Kidney (tissue), 14 donors: ENCODE measurements around the gene DUSP2. TPM values are rescaled to one million over a fixed set of nuclear protein-coding genes. Genes with fewer than 3 reads are reported as not detected.
A peak's percentile ranks its signal among the peaks of the same experiment; 100 is the strongest.

ENCODE experiments used
- DNase-seq, 5 donors: peaks; one replicate each; pipeline ENCODE4 v3.0.0-alpha.2; 2013 to 2020
- FAIRE-seq: peaks from 2 replicates; lab custom pipeline; 2012; peaks lifted over from hg19 to GRCh38; lab: Jason Lieb, UNC
- H3K27ac ChIP-seq, 2 donors: one replicate each; pipeline ENCODE4 v1.7.0; 2013; ENCODE audit warnings: low read depth in 2 of 2, low read length in 2 of 2, inconsistent platforms in 1 of 2
- H3K27me3 ChIP-seq: one replicate; pipeline ENCODE4 v1.7.1; 2013; ENCODE audit warnings: low read length, inconsistent platforms; ENCODE audit not compliant: control insufficient read depth, insufficient read depth
- H3K36me3 ChIP-seq, 3 donors: one replicate each; pipeline versions ENCODE4 v1.7.0 to v1.7.1; 2013; ENCODE audit warnings: low read length in 3 of 3, control low read depth in 1 of 3, inconsistent platforms in 1 of 3; ENCODE audit not compliant: insufficient read depth in 3 of 3, control insufficient read depth in 2 of 3
- H3K4me1 ChIP-seq, 3 donors: one replicate each; pipeline versions ENCODE4 v1.7.0 to v1.7.1; 2013; ENCODE audit warnings: low read length in 3 of 3, inconsistent platforms in 1 of 3, low read depth in 1 of 3; ENCODE audit not compliant: control insufficient read depth in 2 of 3, insufficient read depth in 2 of 3
- H3K4me3 ChIP-seq, 3 donors: one replicate each; pipeline versions ENCODE4 v1.7.0 to v1.8.1; 2013; ENCODE audit warnings: low read length in 3 of 3, control low read depth in 1 of 3, inconsistent platforms in 1 of 3
- H3K9ac ChIP-seq, 3 donors: one replicate each; pipeline versions ENCODE4 v1.7.0 to v1.7.1; 2013; ENCODE audit warnings: low read length in 3 of 3, control low read depth in 1 of 3, inconsistent platforms in 1 of 3
- H3K9me3 ChIP-seq, 3 donors: one replicate each; pipeline versions ENCODE4 v1.7.0 to v1.7.1; 2013; ENCODE audit warnings: low read length in 3 of 3, control low read depth in 1 of 3, inconsistent platforms in 1 of 3; ENCODE audit not compliant: control insufficient read depth in 2 of 3, insufficient read depth in 1 of 3
- CTCF ChIP-seq: IDR thresholded peaks from 3 replicates; pipeline ENCODE4 v1.5.1; 2012; ENCODE audit warnings: mild to moderate bottlenecking, moderate library complexity, borderline replicate concordance; ENCODE audit not compliant: insufficient read depth; ENCODE audit errors: extremely low read depth
- intact Hi-C: fragments of 100-400 bp; cut with DNase I; formaldehyde crosslinking; loops from one replicate; pipeline ENCODE4 v1.11.1; 2022
- polyA plus RNA-seq: library from polyadenylated mRNA; stranded (reverse); fragments of 350-450 nt; fragmentation: Illumina TruSeq; extraction: RNeasy Lipid Tissue Mini Kit (QIAGEN cat#74804); gene quantifications from one replicate; pipeline ENCODE4 v1.2.3, GENCODE V29; 2014; ENCODE audit warnings: low read depth, low replicate concordance; ENCODE audit not compliant: insufficient read depth
- total RNA-seq: library from RNA; stranded (reverse); fragmentation: NEBNext Ultra II Directional; extraction: Animal tissue kit (Norgen Biotek cat#: 25700); gene quantifications from one replicate; pipeline ENCODE4 v1.2.1, GENCODE V29; 2021
- donor health status: control.
- donor health status: control.
- donor health status: control.
- donor health status: control.
- donor health status: control.
- donor health status: DM: yes; HTN: yes; CAD: no.
- donor health status: Normal renal cell carcinoma (clear cell type).

Gene DUSP2
- total and polyA plus RNA-seq, 2 donors from 2014 or later = 5.6 to 11.8 TPM

DNA sequence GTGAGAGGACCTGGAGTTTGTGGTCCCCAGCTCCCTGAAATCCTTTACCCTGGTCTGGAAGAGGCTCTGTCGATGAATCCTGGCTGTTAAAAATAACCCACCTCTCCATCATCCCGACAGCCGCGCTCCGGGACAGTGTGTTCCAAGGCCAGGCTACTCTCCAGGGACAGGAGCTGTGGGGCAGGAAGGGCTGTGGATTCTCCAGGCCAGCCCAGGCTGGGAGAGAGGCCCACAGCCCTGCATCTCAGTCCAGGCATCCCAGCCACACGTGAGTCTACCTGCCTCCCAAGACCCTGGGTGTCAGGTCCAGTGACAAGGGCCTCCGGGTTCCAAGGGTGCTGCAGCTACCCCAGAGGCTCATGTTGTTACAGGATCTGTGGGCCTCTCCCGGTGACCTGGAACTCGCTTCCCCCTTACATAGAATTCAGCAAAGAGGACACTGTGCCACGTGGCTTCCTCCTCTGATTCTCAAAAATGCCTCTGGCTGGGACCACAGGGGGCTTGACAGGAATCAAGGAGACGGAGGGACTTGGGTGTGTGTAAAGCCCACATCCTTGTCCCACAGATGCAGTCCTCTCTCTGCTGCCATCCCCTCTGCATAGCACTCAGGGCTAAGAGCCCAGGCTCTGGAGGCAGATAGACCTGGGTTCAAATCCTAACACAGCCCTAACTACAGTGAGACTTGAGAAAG, 46.2 kb downstream of the DUSP2 start:
- H3K9ac ChIP-seq = no peak overlapping the region
- TF ChIP-seq CTCF = no peak
- H3K27me3 ChIP-seq = no peaks in the 10 kb centered on the region
- peaks cover 0 to 21% (median 17%) of the 10 kb centered on the region in 3 donors for H3K4me1 ChIP-seq
- no peaks in the 10 kb centered on the region for H3K9me3 ChIP-seq
- peak in 3 of 5 donors; percentile 6 to 82 (median 29) for DNase-seq
- H3K36me3 ChIP-seq = no peaks in the 10 kb centered on the region
- H3K27ac ChIP-seq = peak overlapping the region; percentile 34 to 65
- no peak overlapping the region for H3K4me3 ChIP-seq
- intact Hi-C loops = no loop called here
- no peak for FAIRE-seq

- H3K27me3 ChIP-seq = no peaks in the 10 kb centered on the region
- no peaks in the 10 kb centered on the region for H3K36me3 ChIP-seq
- peak in 2 of 5 donors; percentile 6 to 29 for DNase-seq
- FAIRE-seq = no peak
- H3K4me1 ChIP-seq = peaks cover 0 to 19% (median 17%) of the 10 kb centered on the region in 3 donors
- no peak overlapping the region for H3K4me3 ChIP-seq
- no peaks in the 10 kb centered on the region for H3K9me3 ChIP-seq
- TF ChIP-seq CTCF = no peak
- intact Hi-C loops = no loop called here
- H3K9ac ChIP-seq = no peak overlapping the region
- H3K27ac ChIP-seq = peak overlapping the region; percentile 34 to 65
Measured at GRCh38 chr2:96097951-96098823, 47.1 kb downstream of the DUSP2 start.

DNA sequence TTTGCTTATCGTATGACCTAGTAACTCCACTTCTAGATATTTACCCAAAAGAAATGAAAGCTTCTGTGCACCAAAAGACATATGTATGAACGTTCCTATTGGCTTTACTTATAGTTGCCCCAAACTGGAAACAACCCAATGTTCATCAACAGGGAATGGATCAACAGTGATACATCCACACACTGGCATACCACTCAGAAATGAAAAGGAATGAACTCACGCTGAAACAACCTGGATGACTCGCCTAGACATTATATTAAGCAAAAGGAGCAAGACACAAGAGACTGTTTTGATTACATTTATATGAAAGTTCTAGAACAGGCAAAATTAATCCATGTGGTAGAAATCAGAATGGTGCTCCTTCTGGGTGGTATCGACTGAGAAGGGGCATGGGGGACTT, 47.8 kb downstream of the DUSP2 start:
- DNase-seq = no peak
- no peaks in the 10 kb centered on the region for H3K9me3 ChIP-seq
- H3K27me3 ChIP-seq = no peaks in the 10 kb centered on the region
- no peaks in the 10 kb centered on the region for H3K36me3 ChIP-seq
- no peak for TF ChIP-seq CTCF
- no peak overlapping the region for H3K9ac ChIP-seq
- no peak overlapping the region for H3K27ac ChIP-seq
- intact Hi-C loops = no loop called here
- no peak overlapping the region for H3K4me3 ChIP-seq
- peaks cover 0 to 17% (median 15%) of the 10 kb centered on the region in 3 donors for H3K4me1 ChIP-seq
- FAIRE-seq = no peak
